Activated naive CD4-positive, alpha-beta T cell treated with anti-CD3 and anti-CD28 coated beads, Interleukin-2, amount 50 U/mL, for 72 hours (primary cell): ENCODE data around the gene CCDC71. TPM values are rescaled to one million over a fixed set of nuclear protein-coding genes. Genes with fewer than 3 reads are reported as not detected.

Experiments
- ATAC-seq, 2 donors: fragments of 150-1000 bp; cut with Tn5 transposase; 2 replicates each; pipeline ENCODE4 v1.10.0; 2021; ENCODE audit warnings: mild to moderate bottlenecking in 2 of 2, moderate library complexity in 2 of 2
- DNase-seq, 2 donors: peaks; one replicate each; pipeline ENCODE4 v3.0.0; 2021 to 2022; ENCODE audit warnings: low spot score in 2 of 2
- H3K27ac Mint-ChIP-seq, 2 donors: one replicate each; pipeline ENCODE4 v1.8.0; 2022; ENCODE audit warnings: mild to moderate bottlenecking in 2 of 2, mixed read lengths in 2 of 2
- H3K36me3 Mint-ChIP-seq, 2 donors: one replicate each; pipeline ENCODE4 v1.8.0; 2022; ENCODE audit warnings: mixed read lengths in 2 of 2
- H3K9me3 Mint-ChIP-seq, 2 donors: one replicate each; pipeline ENCODE4 v1.8.0; 2022; ENCODE audit warnings: mixed read lengths in 2 of 2
- total RNA-seq, 2 donors: library from RNA; stranded (reverse); gene quantifications; one replicate each; pipeline ENCODE4 v1.2.3, GENCODE V29; 2022

The CCDC71 gene
- total RNA-seq, 2 donors from 2014 or later = 10.2 to 20.3 TPM

GRCh38 chr3:49153349-49153912, 12.7 kb downstream of the CCDC71 start:
- DNase-seq = no peak
- H3K9me3 Mint-ChIP-seq = no peaks in the 10 kb centered on the region

GRCh38 chr3:49151610-49152009, 14.5 kb downstream of the CCDC71 start:
- no peak for DNase-seq

More at GRCh38 chr3:49153349-49153912, 12.7 kb downstream of the CCDC71 start:
- H3K36me3 Mint-ChIP-seq = no peaks in the 10 kb centered on the region
- no peak for ATAC-seq
- peak overlapping the region in 1 of 2 donors; percentile 4 for H3K27ac Mint-ChIP-seq

GRCh38 chr3:49148159-49148558, 18.0 kb downstream of the CCDC71 start:
- Mint-ChIP-seq H3K27ac (no peak overlapping the region), H3K9me3 (no peaks in the 10 kb centered on the region), H3K36me3 (no peaks in the 10 kb centered on the region)
- DNase-seq = no peak
- ATAC-seq = no peak

More at GRCh38 chr3:49151610-49152009, 14.5 kb downstream of the CCDC71 start:
- H3K27ac Mint-ChIP-seq = peak overlapping the region in 1 of 2 donors; percentile 79
- no peak for ATAC-seq
- H3K9me3 Mint-ChIP-seq = no peaks in the 10 kb centered on the region
- no peaks in the 10 kb centered on the region for H3K36me3 Mint-ChIP-seq

- Mint-ChIP-seq H3K9me3 (no peaks in the 10 kb centered on the region), H3K27ac (no peak overlapping the region), H3K36me3 (no peaks in the 10 kb centered on the region)
- DNase-seq (no peak), ATAC-seq (no peak)
Measured at GRCh38 chr3:49140080-49140479, 26.1 kb downstream of the CCDC71 start.

GRCh38 chr3:49135499-49135898, 30.6 kb downstream of the CCDC71 start:
- Mint-ChIP-seq H3K36me3 (no peaks in the 10 kb centered on the region), H3K27ac (no peak overlapping the region), H3K9me3 (no peaks in the 10 kb centered on the region)
- no peak for DNase-seq
- ATAC-seq = no peak

GRCh38 chr3:49134471-49135265, 31.5 kb downstream of the CCDC71 start:
- H3K36me3 Mint-ChIP-seq = no peaks in the 10 kb centered on the region
- no peak overlapping the region for H3K27ac Mint-ChIP-seq
- ATAC-seq = no peak
- H3K9me3 Mint-ChIP-seq = no peaks in the 10 kb centered on the region
- DNase-seq = no peak

GRCh38 chr3:49133226-49133951, 32.7 kb downstream of the CCDC71 start:
- H3K36me3 Mint-ChIP-seq = no peaks in the 10 kb centered on the region
- no peak overlapping the region for H3K27ac Mint-ChIP-seq
- no peaks in the 10 kb centered on the region for H3K9me3 Mint-ChIP-seq
- ATAC-seq (no peak), DNase-seq (no peak)

- no peak for ATAC-seq
- H3K27ac Mint-ChIP-seq = no peak within 1 kb of the TSS
- H3K9me3 Mint-ChIP-seq = no peaks in the 10 kb centered on the region
- no peaks in the 10 kb centered on the region for H3K36me3 Mint-ChIP-seq
- no peak for DNase-seq
Measured at GRCh38 chr3:49132437-49133225, 33.5 kb downstream of the CCDC71 start, which contains the start of gene LAMB2. TSS of gene LAMB2 (minus strand) at chr3:49133050. CDS start at chr3:49132867, 183 bp downstream.

GRCh38 chr3:49132073-49132436, 34.1 kb downstream of the CCDC71 start:
- Mint-ChIP-seq H3K27ac (no peak overlapping the region), H3K9me3 (no peaks in the 10 kb centered on the region), H3K36me3 (no peaks in the 10 kb centered on the region)
- DNase-seq (no peak), ATAC-seq (no peak)

GRCh38 chr3:49131576-49131975, 34.6 kb downstream of the CCDC71 start:
- no peak for DNase-seq
- no peaks in the 10 kb centered on the region for H3K9me3 Mint-ChIP-seq
- no peak for ATAC-seq
- no peaks in the 10 kb centered on the region for H3K36me3 Mint-ChIP-seq
- no peak overlapping the region for H3K27ac Mint-ChIP-seq

- no peaks in the 10 kb centered on the region for H3K36me3 Mint-ChIP-seq
- no peak for DNase-seq
- no peaks in the 10 kb centered on the region for H3K9me3 Mint-ChIP-seq
- H3K27ac Mint-ChIP-seq = no peak overlapping the region
- ATAC-seq = no peak
Measured at GRCh38 chr3:49131040-49131439, 35.1 kb downstream of the CCDC71 start.

- Mint-ChIP-seq H3K36me3 (no peaks in the 10 kb centered on the region), H3K9me3 (no peaks in the 10 kb centered on the region), H3K27ac (peak overlapping the region in 1 of 2 donors; percentile 61)
- DNase-seq (no peak), ATAC-seq (no peak)
Measured at GRCh38 chr3:49124991-49125670, 41.0 kb downstream of the CCDC71 start.

GRCh38 chr3:49124203-49124602, 41.9 kb downstream of the CCDC71 start:
- Mint-ChIP-seq H3K36me3 (peaks cover 0 to under 1% of the 10 kb centered on the region in 2 donors), H3K9me3 (no peaks in the 10 kb centered on the region), H3K27ac (no peak overlapping the region)
- ATAC-seq = no peak
- DNase-seq = no peak

- ATAC-seq = no peak
- Mint-ChIP-seq H3K27ac (no peak overlapping the region), H3K36me3 (peaks cover 0 to 5% of the 10 kb centered on the region in 2 donors), H3K9me3 (no peaks in the 10 kb centered on the region)
- DNase-seq = no peak
Measured at GRCh38 chr3:49123687-49124086, 42.4 kb downstream of the CCDC71 start.

- no peak for DNase-seq
- Mint-ChIP-seq H3K36me3 (peaks cover 0 to 6% of the 10 kb centered on the region in 2 donors), H3K9me3 (no peaks in the 10 kb centered on the region), H3K27ac (no peak overlapping the region)
- no peak for ATAC-seq
Measured at GRCh38 chr3:49122886-49123545, 43.1 kb downstream of the CCDC71 start.

GRCh38 chr3:49122451-49122850, 43.7 kb downstream of the CCDC71 start:
- Mint-ChIP-seq H3K9me3 (no peaks in the 10 kb centered on the region), H3K27ac (peak overlapping the region in 1 of 2 donors; percentile 90), H3K36me3 (peaks cover 0 to 6% of the 10 kb centered on the region in 2 donors)
- ATAC-seq (no peak), DNase-seq (no peak)
